Measurements from ENCODE around the gene RNFT2.

Gene RNFT2

DNA sequence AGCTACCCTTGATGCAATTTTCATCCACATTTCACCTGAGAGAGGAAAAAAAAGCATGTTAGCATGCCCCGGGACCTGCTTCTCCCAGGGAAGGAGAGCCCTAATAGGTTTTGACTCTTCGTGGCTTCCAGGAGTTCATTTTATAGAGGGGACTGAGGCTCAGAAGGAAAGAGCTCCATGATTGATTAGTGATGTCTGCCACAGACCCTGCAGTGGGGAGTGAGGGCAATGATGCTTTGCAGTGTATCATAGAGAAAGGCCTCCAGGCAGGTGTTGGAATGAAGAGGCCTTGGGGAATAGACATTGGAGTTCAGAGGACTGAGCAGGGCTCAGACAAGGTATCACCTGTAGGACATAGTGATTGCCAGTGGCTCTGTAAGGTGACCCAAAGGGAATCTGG lies 41.5 kb downstream of the RNFT2 start:
- H3K4me3 ChIP-seq (ENCODE audit: low read length): no peak overlapping the region
- H4K20me1 ChIP-seq (ENCODE audit: control insufficient read depth, insufficient read depth, low read depth, low read length): no peaks in the 10 kb centered on the region
- no peak for TF ChIP-seq EZH2phosphoT487 (IDR thresholded peaks at IDR 0.05; ENCODE audit: borderline replicate concordance, low read length)
- TF ChIP-seq, protein P1, sequence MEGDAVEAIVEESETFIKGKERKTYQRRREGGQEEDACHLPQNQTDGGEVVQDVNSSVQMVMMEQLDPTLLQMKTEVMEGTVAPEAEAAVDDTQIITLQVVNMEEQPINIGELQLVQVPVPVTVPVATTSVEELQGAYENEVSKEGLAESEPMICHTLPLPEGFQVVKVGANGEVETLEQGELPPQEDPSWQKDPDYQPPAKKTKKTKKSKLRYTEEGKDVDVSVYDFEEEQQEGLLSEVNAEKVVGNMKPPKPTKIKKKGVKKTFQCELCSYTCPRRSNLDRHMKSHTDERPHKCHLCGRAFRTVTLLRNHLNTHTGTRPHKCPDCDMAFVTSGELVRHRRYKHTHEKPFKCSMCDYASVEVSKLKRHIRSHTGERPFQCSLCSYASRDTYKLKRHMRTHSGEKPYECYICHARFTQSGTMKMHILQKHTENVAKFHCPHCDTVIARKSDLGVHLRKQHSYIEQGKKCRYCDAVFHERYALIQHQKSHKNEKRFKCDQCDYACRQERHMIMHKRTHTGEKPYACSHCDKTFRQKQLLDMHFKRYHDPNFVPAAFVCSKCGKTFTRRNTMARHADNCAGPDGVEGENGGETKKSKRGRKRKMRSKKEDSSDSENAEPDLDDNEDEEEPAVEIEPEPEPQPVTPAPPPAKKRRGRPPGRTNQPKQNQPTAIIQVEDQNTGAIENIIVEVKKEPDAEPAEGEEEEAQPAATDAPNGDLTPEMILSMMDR (IDR thresholded peaks at IDR 0.05; ENCODE audit: low read depth, low read length, poor library complexity, severe bottlenecking): no peak
- no peaks in the 10 kb centered on the region for H3K4me1 ChIP-seq (ENCODE audit: control insufficient read depth, low read length)
- no peak overlapping the region for H3K4me2 ChIP-seq (ENCODE audit: low read length)
- H3K27me3 ChIP-seq (ENCODE audit: control insufficient read depth, low read length): no peaks in the 10 kb centered on the region
- H3K27ac ChIP-seq (ENCODE audit: low read depth, low read length): no peak overlapping the region
- no peaks in the 10 kb centered on the region for H3K9me2 ChIP-seq (replicated peaks; ENCODE audit: control insufficient read depth, low read length)
- H3K9me3 ChIP-seq (ENCODE audit: control insufficient read depth, insufficient read depth, low read length): no peaks in the 10 kb centered on the region
- H3F3A ChIP-seq (ENCODE audit: control insufficient read depth, insufficient read depth): no peaks in the 10 kb centered on the region
- no peaks in the 10 kb centered on the region for H3K79me2 ChIP-seq (ENCODE audit: control insufficient read depth, low read length)
- H3K36me3 ChIP-seq (ENCODE audit: control insufficient read depth, low read length): peaks cover 31% of the 10 kb centered on the region

DNA sequence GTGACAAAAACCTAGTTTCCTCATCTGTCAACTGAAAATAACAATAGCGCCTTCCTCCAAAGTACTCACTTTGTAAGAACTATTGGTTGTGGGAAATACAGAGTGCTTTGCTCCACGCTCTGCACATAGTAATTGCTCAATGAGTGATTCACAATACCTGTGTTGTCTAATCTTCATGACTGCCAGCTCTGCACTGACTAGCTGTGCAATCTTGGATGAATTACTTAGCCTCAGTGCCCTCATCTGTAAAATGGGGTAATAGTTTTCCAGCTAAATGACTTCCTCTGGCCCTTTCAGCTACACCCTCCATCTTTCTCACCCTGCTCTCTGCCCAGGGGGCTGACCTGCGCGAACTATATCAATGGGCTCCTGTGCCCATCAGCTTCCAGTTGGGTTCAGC lies 42.8 kb downstream of the RNFT2 start:
- Histone ChIP-seq H3F3A (ENCODE audit: control insufficient read depth, insufficient read depth) (no peaks in the 10 kb centered on the region), H3K4me1 (ENCODE audit: control insufficient read depth, low read length) (no peaks in the 10 kb centered on the region), H3K9me2 (replicated peaks; ENCODE audit: control insufficient read depth, low read length) (no peaks in the 10 kb centered on the region), H3K27ac (ENCODE audit: low read depth, low read length) (no peak overlapping the region), H3K4me3 (ENCODE audit: low read length) (no peak overlapping the region), H3K9me3 (ENCODE audit: control insufficient read depth, insufficient read depth, low read length) (no peaks in the 10 kb centered on the region), H3K27me3 (ENCODE audit: control insufficient read depth, low read length) (no peaks in the 10 kb centered on the region), H4K20me1 (ENCODE audit: control insufficient read depth, insufficient read depth, low read depth, low read length) (no peaks in the 10 kb centered on the region), H3K4me2 (ENCODE audit: low read length) (no peak overlapping the region), H3K36me3 (ENCODE audit: control insufficient read depth, low read length) (peaks cover 34% of the 10 kb centered on the region), H3K79me2 (ENCODE audit: control insufficient read depth, low read length) (no peaks in the 10 kb centered on the region)
- TF ChIP-seq, protein P1 (IDR thresholded peaks at IDR 0.05; ENCODE audit: low read depth, low read length, poor library complexity, severe bottlenecking): no peak
- TF ChIP-seq EZH2phosphoT487 (IDR thresholded peaks at IDR 0.05; ENCODE audit: borderline replicate concordance, low read length): no peak

DNA sequence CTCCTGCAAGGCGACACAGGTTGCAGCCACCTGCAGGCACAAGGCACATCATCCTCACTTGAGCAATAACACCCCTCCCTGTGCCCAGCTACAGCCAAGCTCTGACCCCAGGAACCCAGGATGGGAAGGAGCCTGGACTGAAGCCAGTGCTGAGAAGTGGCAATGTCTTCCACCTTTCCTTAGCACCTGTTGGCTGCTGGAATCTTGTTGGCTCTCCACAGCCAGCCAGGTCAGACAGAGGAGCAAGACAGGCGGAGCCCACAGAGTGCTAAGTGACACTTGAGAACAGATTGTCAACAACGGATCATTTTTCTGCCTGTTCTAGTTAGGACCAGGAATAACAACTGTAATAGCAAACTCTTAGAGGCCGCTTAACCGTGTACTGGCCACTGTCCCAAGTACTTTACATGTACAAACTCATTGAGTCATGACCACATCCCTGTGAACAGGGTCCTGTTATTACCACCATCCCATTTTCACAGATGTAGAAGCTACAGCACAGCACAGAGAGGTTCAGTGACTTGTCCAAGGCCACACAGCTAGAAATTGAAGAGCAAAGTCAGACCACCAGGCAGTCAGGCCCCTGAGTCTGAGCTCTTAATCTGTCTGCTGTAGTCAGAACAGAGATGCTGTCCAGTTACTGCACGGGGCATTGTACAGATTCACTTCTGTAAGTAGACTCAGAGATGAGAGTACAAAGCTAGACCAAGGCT lies 45.6 kb downstream of the RNFT2 start:
- no peak overlapping the region for H3K4me3 ChIP-seq (ENCODE audit: low read length)
- no peak overlapping the region for H3K4me2 ChIP-seq (ENCODE audit: low read length)
- no peaks in the 10 kb centered on the region for H3K9me2 ChIP-seq (replicated peaks; ENCODE audit: control insufficient read depth, low read length)
- no peak overlapping the region for H3K27ac ChIP-seq (ENCODE audit: low read depth, low read length)
- H3K79me2 ChIP-seq (ENCODE audit: control insufficient read depth, low read length): no peaks in the 10 kb centered on the region
- no peaks in the 10 kb centered on the region for H3K9me3 ChIP-seq (ENCODE audit: control insufficient read depth, insufficient read depth, low read length)
- no peaks in the 10 kb centered on the region for H3K4me1 ChIP-seq (ENCODE audit: control insufficient read depth, low read length)
- peaks cover 42% of the 10 kb centered on the region for H3K36me3 ChIP-seq (ENCODE audit: control insufficient read depth, low read length)
- H4K20me1 ChIP-seq (ENCODE audit: control insufficient read depth, insufficient read depth, low read depth, low read length): no peaks in the 10 kb centered on the region
- H3F3A ChIP-seq (ENCODE audit: control insufficient read depth, insufficient read depth): no peaks in the 10 kb centered on the region
- no peaks in the 10 kb centered on the region for H3K27me3 ChIP-seq (ENCODE audit: control insufficient read depth, low read length)
- TF ChIP-seq, protein P1 (IDR thresholded peaks at IDR 0.05; ENCODE audit: low read depth, low read length, poor library complexity, severe bottlenecking): no peak
- TF ChIP-seq EZH2phosphoT487 (IDR thresholded peaks at IDR 0.05; ENCODE audit: borderline replicate concordance, low read length): no peak

All from DOHH2 (cell line).